Measurements from ENCODE around the gene GNG4. TPM values are rescaled to one million over a fixed set of nuclear protein-coding genes. Genes with fewer than 3 reads are reported as not detected.
"Not testable (repeated sequence)": the region's sequence is repeated elsewhere in the genome, so short reads cannot be mapped to it uniquely, and the experiment has no call there.

The GNG4 gene
- total and polyA plus RNA-seq, 2 experiments from 2014 or later, result 0.32 to 1.2 TPM

DNA sequence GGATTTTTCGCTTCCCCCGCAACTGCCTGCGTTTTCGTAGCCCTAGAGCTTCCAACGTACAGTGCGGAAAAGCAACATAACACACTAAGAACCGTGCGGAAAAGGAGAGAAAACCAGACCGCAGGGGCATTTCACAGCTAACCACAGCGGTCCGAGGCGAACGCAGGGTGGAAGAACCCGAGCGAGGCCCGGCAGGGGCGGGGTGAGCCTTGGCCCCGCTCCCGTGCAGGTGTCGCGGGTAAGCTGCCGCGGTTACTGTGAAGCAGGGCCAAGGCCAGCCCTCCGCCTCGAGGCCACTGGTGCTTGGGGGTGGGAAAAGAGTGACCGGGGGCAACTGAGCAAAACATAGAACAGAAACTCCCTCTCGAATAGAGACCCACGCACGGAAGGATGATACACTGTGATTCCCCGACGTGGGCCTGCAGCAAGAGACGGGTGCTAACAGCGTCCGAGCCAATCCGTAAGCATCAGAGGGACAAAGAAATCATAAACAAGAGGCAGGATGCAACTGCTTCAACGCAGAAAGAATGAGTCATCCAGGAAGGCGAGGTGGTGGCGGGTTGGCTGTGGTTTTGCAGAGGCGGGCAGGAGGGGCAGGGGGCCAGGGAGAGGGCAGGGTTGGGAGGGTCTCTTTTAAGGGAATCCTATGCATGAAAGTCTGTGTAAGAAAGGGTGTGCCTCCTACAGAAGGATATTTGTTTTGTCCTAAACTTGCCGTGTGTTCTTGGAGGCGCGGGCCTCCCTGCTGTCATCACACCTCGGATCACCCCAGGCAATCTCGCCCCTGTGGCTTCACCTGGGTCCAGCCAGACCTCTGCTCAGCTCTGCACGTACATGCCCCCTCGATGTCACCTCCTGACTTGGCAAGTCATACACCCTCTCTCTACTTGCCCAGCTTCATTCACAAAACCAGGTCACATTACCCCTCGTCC lies 7.3 kb downstream of the GNG4 start:
- WGBS, 2 experiments (ENCODE audit: low coverage in 1 of 2, low lambda C conversion rate in 2 of 2, missing lambda C conversion rate in 2 of 2), result 81 to 83% methylated on average over 46 to 47 of the region's 47 CpGs
- Histone ChIP-seq H3K4me2 (ENCODE audit: unreplicated experiment) (no peak overlapping the region), H3K4me1 (ENCODE audit: insufficient read depth) (no peaks in the 10 kb centered on the region), H4K20me1 (ENCODE audit: insufficient read depth) (no peaks in the 10 kb centered on the region), H3K79me2 (ENCODE audit: insufficient read depth) (no peaks in the 10 kb centered on the region), H3K9ac (no peak overlapping the region), H3K9me3 (ENCODE audit: low read depth) (no peaks in the 10 kb centered on the region), H3K27me3 (replicated peaks; ENCODE audit: insufficient read depth) (peaks cover 15% of the 10 kb centered on the region), H3K9me2 (ENCODE audit: insufficient read depth) (no peaks in the 10 kb centered on the region), H2AFZ (no peak overlapping the region), H3F3A (ENCODE audit: insufficient read depth) (no peaks in the 10 kb centered on the region), H3K36me3 (ENCODE audit: low read depth) (no peaks in the 10 kb centered on the region), H3K4me3 (no peak overlapping the region), H3K27ac (no peak overlapping the region)
- in situ Hi-C loops (cut with MboI), result no loop called here
- no peak for DNase-seq
- no peak for TF ChIP-seq EZH2 (IDR thresholded peaks at IDR 0.05; ENCODE audit: insufficient read depth, poor library complexity, severe bottlenecking)
- no peak for TF ChIP-seq EZH2phosphoT487 (IDR thresholded peaks at IDR 0.05; ENCODE audit: insufficient read depth, low read depth)

DNA sequence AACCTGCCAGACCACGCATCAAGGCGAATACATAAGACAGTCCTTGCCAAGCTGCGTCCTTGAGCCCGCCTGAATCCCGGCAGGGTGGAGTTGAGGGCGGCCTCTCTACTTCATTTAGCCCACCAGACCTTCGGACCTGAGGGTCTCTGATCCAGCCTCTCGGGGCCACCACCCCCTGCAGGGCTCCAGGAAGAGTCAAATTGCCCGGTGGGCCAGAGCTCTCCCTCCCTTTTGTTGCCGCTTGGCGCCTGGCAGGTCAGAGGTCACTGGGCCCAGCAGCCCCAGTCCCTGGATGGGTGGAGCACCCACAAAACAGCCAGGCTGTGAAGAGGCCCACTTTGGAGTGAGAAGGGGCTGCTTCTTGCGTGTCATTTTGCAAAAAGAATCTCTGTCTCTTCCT lies 9.0 kb downstream of the GNG4 start:
- Histone ChIP-seq H3K79me2 (ENCODE audit: insufficient read depth) (no peaks in the 10 kb centered on the region), H2AFZ (no peak overlapping the region), H3K27me3 (replicated peaks; ENCODE audit: insufficient read depth) (peaks cover 11% of the 10 kb centered on the region), H3K4me3 (no peak overlapping the region), H3F3A (ENCODE audit: insufficient read depth) (no peaks in the 10 kb centered on the region), H3K9me2 (ENCODE audit: insufficient read depth) (no peaks in the 10 kb centered on the region), H3K9ac (no peak overlapping the region), H3K36me3 (ENCODE audit: low read depth) (no peaks in the 10 kb centered on the region), H3K4me2 (ENCODE audit: unreplicated experiment) (no peak overlapping the region), H3K27ac (no peak overlapping the region), H3K9me3 (ENCODE audit: low read depth) (no peaks in the 10 kb centered on the region), H4K20me1 (ENCODE audit: insufficient read depth) (no peaks in the 10 kb centered on the region), H3K4me1 (ENCODE audit: insufficient read depth) (no peaks in the 10 kb centered on the region)
- TF ChIP-seq EZH2phosphoT487 (IDR thresholded peaks at IDR 0.05; ENCODE audit: insufficient read depth, low read depth) (no peak), EZH2 (IDR thresholded peaks at IDR 0.05; ENCODE audit: insufficient read depth, poor library complexity, severe bottlenecking) (no peak)
- WGBS, 2 experiments (ENCODE audit: low coverage in 1 of 2, low lambda C conversion rate in 2 of 2, missing lambda C conversion rate in 2 of 2), result 59 to 72% methylated on average over 12 of the region's 12 CpGs
- no peak for DNase-seq
- in situ Hi-C loops (cut with MboI), result no loop called here

DNA sequence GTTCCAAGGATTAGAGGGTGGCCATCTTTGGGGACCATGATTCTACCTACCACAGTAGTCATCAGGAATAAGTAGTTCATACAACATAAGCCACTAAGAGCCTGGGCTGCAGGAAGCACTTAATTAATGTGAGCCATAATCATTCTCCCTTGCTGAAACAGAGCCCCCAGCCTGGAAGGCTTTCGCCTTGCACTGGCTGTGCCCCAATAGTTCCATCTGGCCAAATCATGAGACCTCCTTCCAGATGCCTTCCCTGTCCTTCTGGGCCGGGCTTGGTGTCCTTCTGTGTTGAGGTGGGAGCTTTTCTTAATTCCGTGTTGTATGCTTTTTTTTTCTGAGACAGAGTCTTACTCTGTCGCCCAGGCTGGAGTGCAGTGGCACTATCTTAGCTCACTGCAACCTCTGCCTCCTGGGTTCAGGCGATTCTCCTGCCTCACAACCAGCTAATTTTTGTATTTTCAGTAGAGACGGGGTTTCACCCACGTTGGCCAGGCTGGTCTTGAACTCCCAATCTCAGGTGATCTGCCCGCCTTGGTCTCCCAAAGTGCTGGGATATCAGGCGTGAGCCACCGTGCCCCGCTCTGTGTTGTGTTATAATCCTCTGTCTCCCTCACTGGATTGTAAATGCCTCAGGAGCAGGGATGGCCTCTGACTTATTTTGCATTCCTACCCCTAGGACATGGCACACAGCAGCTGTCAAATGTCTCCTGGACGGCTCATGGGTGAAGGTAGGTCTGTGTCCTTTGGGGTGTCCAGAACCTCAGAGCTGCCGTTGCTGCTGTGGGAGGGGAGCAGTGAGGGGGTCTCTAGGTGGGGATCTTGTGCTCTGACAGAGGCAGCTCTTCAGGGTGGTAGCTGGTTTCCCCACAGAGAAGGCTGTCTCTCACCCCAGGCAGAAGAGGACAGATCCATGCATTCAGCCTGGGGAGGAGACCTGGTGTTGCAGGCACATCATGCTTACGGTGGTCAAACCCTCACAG lies 10.1 kb downstream of the GNG4 start:
- Histone ChIP-seq H3K27ac (no peak overlapping the region), H4K20me1 (ENCODE audit: insufficient read depth) (no peaks in the 10 kb centered on the region), H3K4me3 (no peak overlapping the region), H3K4me1 (ENCODE audit: insufficient read depth) (no peaks in the 10 kb centered on the region), H3K36me3 (ENCODE audit: low read depth) (no peaks in the 10 kb centered on the region), H2AFZ (no peak overlapping the region), H3K9me3 (ENCODE audit: low read depth) (no peaks in the 10 kb centered on the region), H3K9me2 (ENCODE audit: insufficient read depth) (no peaks in the 10 kb centered on the region), H3K79me2 (ENCODE audit: insufficient read depth) (no peaks in the 10 kb centered on the region), H3K9ac (no peak overlapping the region), H3F3A (ENCODE audit: insufficient read depth) (no peaks in the 10 kb centered on the region), H3K4me2 (ENCODE audit: unreplicated experiment) (no peak overlapping the region), H3K27me3 (replicated peaks; ENCODE audit: insufficient read depth) (peaks cover 13% of the 10 kb centered on the region)
- WGBS, 2 experiments (ENCODE audit: low coverage in 1 of 2, low lambda C conversion rate in 2 of 2, missing lambda C conversion rate in 2 of 2), result 49 to 50% methylated on average over 14 of the region's 14 CpGs
- in situ Hi-C loops (cut with MboI), result no loop called here
- TF ChIP-seq EZH2 (IDR thresholded peaks at IDR 0.05; ENCODE audit: insufficient read depth, poor library complexity, severe bottlenecking) (no peak), EZH2phosphoT487 (IDR thresholded peaks at IDR 0.05; ENCODE audit: insufficient read depth, low read depth) (no peak)
- no peak for DNase-seq

DNA sequence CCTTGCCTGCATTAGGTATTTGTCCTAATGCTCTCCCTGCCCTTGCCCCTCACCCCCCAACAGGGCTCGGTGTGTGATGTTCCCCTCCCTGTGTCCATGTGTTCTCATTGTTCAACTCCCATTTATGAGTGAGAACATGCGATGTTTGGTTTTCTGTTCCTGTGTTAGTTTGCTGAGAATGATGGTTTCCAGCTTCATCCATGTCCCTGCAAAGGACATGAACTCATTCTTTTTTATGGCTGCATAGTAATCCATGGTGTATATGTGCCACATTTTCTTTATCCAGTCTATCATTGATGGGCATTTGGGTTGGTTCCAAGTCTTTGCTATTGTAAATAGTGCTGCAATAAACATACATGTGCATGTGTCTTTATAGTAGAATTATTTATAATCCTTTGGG lies 11.0 kb downstream of the GNG4 start:
- in situ Hi-C loops (cut with MboI); H3K9me3 ChIP-seq (ENCODE audit: low read depth); H3F3A ChIP-seq (ENCODE audit: insufficient read depth); DNase-seq; H3K9ac ChIP-seq; H3K36me3 ChIP-seq (ENCODE audit: low read depth); H3K79me2 ChIP-seq (ENCODE audit: insufficient read depth); H2AFZ ChIP-seq; H3K4me3 ChIP-seq; H4K20me1 ChIP-seq (ENCODE audit: insufficient read depth); H3K9me2 ChIP-seq (ENCODE audit: insufficient read depth); H3K4me2 ChIP-seq (ENCODE audit: unreplicated experiment); H3K27ac ChIP-seq; H3K4me1 ChIP-seq (ENCODE audit: insufficient read depth): not testable (repeated sequence)
- WGBS, 2 experiments (ENCODE audit: low coverage in 1 of 2, low lambda C conversion rate in 2 of 2, missing lambda C conversion rate in 2 of 2), result 74 to 84% methylated on average over 2 of the region's 2 CpGs
- peaks cover 13% of the 10 kb centered on the region for H3K27me3 ChIP-seq (replicated peaks; ENCODE audit: insufficient read depth)

All from GM23248 (cell line).